Stimulated activated CD8-positive, alpha-beta memory T cell treated with anti-CD3 and anti-CD28 coated beads, Interleukin-7, amount 100 ng/mL, for 48 hours (primary cell): Measurements from ENCODE around the gene PCED1B.
A peak's percentile ranks its signal among the peaks of the same experiment; 100 is the strongest.
"Not testable (repeated sequence)": the region's sequence is repeated elsewhere in the genome, so short reads cannot be mapped to it uniquely, and the experiment has no call there.

ENCODE experiments used
- DNase-seq, 2 donors: peaks; one replicate each; pipeline ENCODE4 v3.0.0-alpha.2; 2020; ENCODE audit warnings: low read depth in 1 of 2; ENCODE audit errors: extremely low read depth in 1 of 2

The PCED1B gene

GRCh38 chr12:47160316-47161244 is 81.2 kb downstream of the PCED1B start:
- DNase-seq: no peak

- DNase-seq: no peak
Observed at GRCh38 chr12:47164116-47164515, 84.7 kb downstream of the PCED1B start.

- DNase-seq: no peak
Observed at GRCh38 chr12:47164724-47165439, 85.5 kb downstream of the PCED1B start.

GRCh38 chr12:47165934-47166333 is 86.5 kb downstream of the PCED1B start:
- DNase-seq: no peak

- no peak for DNase-seq
Observed at GRCh38 chr12:47166365-47166764, 86.9 kb downstream of the PCED1B start.

- not testable (repeated sequence) for DNase-seq
Observed at GRCh38 chr12:47170281-47170680, 90.9 kb downstream of the PCED1B start.

- no peak for DNase-seq
Observed at GRCh38 chr12:47178014-47178413, 98.6 kb downstream of the PCED1B start.

GRCh38 chr12:47182164-47182938 is 102.9 kb downstream of the PCED1B start:
- DNase-seq: not testable (repeated sequence)

GRCh38 chr12:47184229-47184628 is 104.8 kb downstream of the PCED1B start:
- DNase-seq: no peak

- DNase-seq: no peak
Observed at GRCh38 chr12:47184813-47185212, 105.4 kb downstream of the PCED1B start.

GRCh38 chr12:47186246-47186645 is 106.8 kb downstream of the PCED1B start:
- DNase-seq: no peak

- no peak for DNase-seq
Observed at GRCh38 chr12:47188576-47189441, 109.4 kb downstream of the PCED1B start.

GRCh38 chr12:47189728-47190127 is 110.3 kb downstream of the PCED1B start:
- DNase-seq: no peak

GRCh38 chr12:47190271-47190750 is 110.9 kb downstream of the PCED1B start:
- DNase-seq: peak in 1 of 2 donors; percentile 50

GRCh38 chr12:47190905-47191304 is 111.5 kb downstream of the PCED1B start:
- no peak for DNase-seq

GRCh38 chr12:47192051-47192450 is 112.6 kb downstream of the PCED1B start:
- DNase-seq: no peak

- DNase-seq: no peak
Observed at GRCh38 chr12:47193066-47193465, 113.6 kb downstream of the PCED1B start.

- no peak for DNase-seq
Observed at GRCh38 chr12:47194501-47194900, 115.1 kb downstream of the PCED1B start.

- DNase-seq: no peak
Observed at GRCh38 chr12:47200446-47200845, 121.0 kb downstream of the PCED1B start.

- not testable (repeated sequence) for DNase-seq
Observed at GRCh38 chr12:47201190-47201589, 121.8 kb downstream of the PCED1B start.
